ENCODE results near the gene ARHGAP27.

Gene ARHGAP27

GRCh38 chr17:45436625-45437464 lies 4.2 kb upstream of the ARHGAP27 start:
- no peak overlapping the region for H3K4me3 ChIP-seq (ENCODE audit: low read length)
- TF ChIP-seq ZNF274 (IDR thresholded peaks at IDR 0.05; ENCODE audit: low read depth, low read length), result no peak

- TF ChIP-seq ZNF274 (IDR thresholded peaks at IDR 0.05; ENCODE audit: low read depth, low read length), result no peak
- H3K4me3 ChIP-seq (ENCODE audit: low read length), result no peak overlapping the region
These were observed 3.5 kb upstream of the ARHGAP27 start for GRCh38 chr17:45436161-45436560.

- no peak for TF ChIP-seq ZNF274 (IDR thresholded peaks at IDR 0.05; ENCODE audit: low read depth, low read length)
- H3K4me3 ChIP-seq (ENCODE audit: low read length), result no peak overlapping the region
These were observed 2.8 kb upstream of the ARHGAP27 start for GRCh38 chr17:45435481-45435880.

GRCh38 chr17:45433159-45433535 lies 477 bp upstream of the ARHGAP27 start:
- no peak for TF ChIP-seq ZNF274 (IDR thresholded peaks at IDR 0.05; ENCODE audit: low read depth, low read length)
- no peak overlapping the region for H3K4me3 ChIP-seq (ENCODE audit: low read length)

GRCh38 chr17:45431531-45432404 lies 902 bp downstream of the ARHGAP27 start:
- no peak for TF ChIP-seq ZNF274 (IDR thresholded peaks at IDR 0.05; ENCODE audit: low read depth, low read length)
- H3K4me3 ChIP-seq (ENCODE audit: low read length), result peak overlapping the region; percentile 84; the same call in 1 of the 2 replicates

- peak overlapping the region; percentile 84; the same call in 1 of the 2 replicates for H3K4me3 ChIP-seq (ENCODE audit: low read length)
- no peak for TF ChIP-seq ZNF274 (IDR thresholded peaks at IDR 0.05; ENCODE audit: low read depth, low read length)
These were observed 1.7 kb downstream of the ARHGAP27 start for GRCh38 chr17:45430738-45431530.

GRCh38 chr17:45430006-45430737 lies 2.5 kb downstream of the ARHGAP27 start:
- H3K4me3 ChIP-seq (ENCODE audit: low read length), result peak overlapping the region; percentile 16; the same call in 1 of the 2 replicates
- TF ChIP-seq ZNF274 (IDR thresholded peaks at IDR 0.05; ENCODE audit: low read depth, low read length), result no peak

- peak overlapping the region; percentile 19; the same call in 1 of the 2 replicates for H3K4me3 ChIP-seq (ENCODE audit: low read length)
- no peak for TF ChIP-seq ZNF274 (IDR thresholded peaks at IDR 0.05; ENCODE audit: low read depth, low read length)
These were observed 3.2 kb downstream of the ARHGAP27 start for GRCh38 chr17:45429339-45430005.

- no peak for TF ChIP-seq ZNF274 (IDR thresholded peaks at IDR 0.05; ENCODE audit: low read depth, low read length)
- peak overlapping the region; percentile 19; the same call in 1 of the 2 replicates for H3K4me3 ChIP-seq (ENCODE audit: low read length)
These were observed 3.7 kb downstream of the ARHGAP27 start for GRCh38 chr17:45428931-45429338.

- no peak for TF ChIP-seq ZNF274 (IDR thresholded peaks at IDR 0.05; ENCODE audit: low read depth, low read length)
- H3K4me3 ChIP-seq (ENCODE audit: low read length), result peak overlapping the region; percentile 19; the same call in 1 of the 2 replicates
These were observed 4.5 kb downstream of the ARHGAP27 start for GRCh38 chr17:45428050-45428617.

- TF ChIP-seq ZNF274 (IDR thresholded peaks at IDR 0.05; ENCODE audit: low read depth, low read length), result no peak
These were observed 5.4 kb downstream of the ARHGAP27 start for GRCh38 chr17:45427181-45427835.

GRCh38 chr17:45426561-45426960 lies 6.1 kb downstream of the ARHGAP27 start:
- no peak for TF ChIP-seq ZNF274 (IDR thresholded peaks at IDR 0.05; ENCODE audit: low read depth, low read length)
- H3K4me3 ChIP-seq (ENCODE audit: low read length), result no peak overlapping the region

More at GRCh38 chr17:45427181-45427835, 5.4 kb downstream of the ARHGAP27 start:
- H3K4me3 ChIP-seq (ENCODE audit: low read length), result no peak overlapping the region
